GM12892 (cell line): ENCODE results near the gene ANO6.
A peak's percentile ranks its signal among the peaks of the same experiment; 100 is the strongest.
"Not testable (repeated sequence)": the region's sequence is repeated elsewhere in the genome, so short reads cannot be mapped to it uniquely, and the experiment has no call there.

Source experiments
- DNase-seq: peaks from one replicate; pipeline ENCODE4 v3.0.0; 2011; ENCODE audit not compliant: insufficient read length
- FAIRE-seq: peaks from 2 replicates; lab custom pipeline; 2011; peaks lifted over from hg19 to GRCh38; lab: Jason Lieb, UNC
- POLR2A ChIP-seq: IDR thresholded peaks from 2 replicates; pipeline ENCODE4 v1.6.1; 2011; ENCODE audit warnings: low read depth, low read length, control low read depth
- POLR2AphosphoS5 ChIP-seq: IDR thresholded peaks from 2 replicates; pipeline ENCODE4 v1.6.1; 2011; ENCODE audit warnings: low read depth, low read length, control low read depth
- TAF1 ChIP-seq: IDR thresholded peaks from 2 replicates; pipeline ENCODE4 v1.6.1; 2011; ENCODE audit warnings: low read depth, mild to moderate bottlenecking, control low read depth, low read length, borderline replicate concordance

Gene ANO6

GRCh38 chr12:45227316-45228067 lies 11.6 kb downstream of the ANO6 start:
- FAIRE-seq, result no peak
- TF ChIP-seq TAF1 (no peak), POLR2A (no peak), POLR2AphosphoS5 (no peak)

GRCh38 chr12:45231515-45232145 lies 15.7 kb downstream of the ANO6 start:
- DNase-seq, result no peak
- TF ChIP-seq POLR2A, result no peak
- no peak for TF ChIP-seq TAF1
- TF ChIP-seq POLR2AphosphoS5, result no peak
- FAIRE-seq, result no peak

More at GRCh38 chr12:45227316-45228067, 11.6 kb downstream of the ANO6 start:
- DNase-seq, result no peak

GRCh38 chr12:45232146-45232755 lies 16.4 kb downstream of the ANO6 start:
- TF ChIP-seq POLR2AphosphoS5 (no peak), TAF1 (no peak), POLR2A (no peak)
- DNase-seq, result no peak
- no peak for FAIRE-seq

GRCh38 chr12:45232756-45233372 lies 17.0 kb downstream of the ANO6 start:
- FAIRE-seq, result peak; percentile 30
- DNase-seq, result no peak

GRCh38 chr12:45234139-45234865 lies 18.4 kb downstream of the ANO6 start:
- no peak for TF ChIP-seq POLR2A
- TF ChIP-seq TAF1, result no peak
- TF ChIP-seq POLR2AphosphoS5, result no peak
- peak; percentile 48 for FAIRE-seq
- DNase-seq, result no peak

More at GRCh38 chr12:45232756-45233372, 17.0 kb downstream of the ANO6 start:
- TF ChIP-seq POLR2AphosphoS5, result no peak
- TF ChIP-seq POLR2A, result no peak
- no peak for TF ChIP-seq TAF1

- FAIRE-seq, result no peak
- no peak for DNase-seq
Observed at GRCh38 chr12:45235087-45236025, 19.5 kb downstream of the ANO6 start.

GRCh38 chr12:45236383-45236782 lies 20.5 kb downstream of the ANO6 start:
- not testable (repeated sequence) for FAIRE-seq, DNase-seq

More at GRCh38 chr12:45235087-45236025, 19.5 kb downstream of the ANO6 start:
- no peak for TF ChIP-seq POLR2AphosphoS5
- no peak for TF ChIP-seq TAF1
- no peak for TF ChIP-seq POLR2A

- TF ChIP-seq POLR2A, result no peak
- no peak for TF ChIP-seq TAF1
- TF ChIP-seq POLR2AphosphoS5, result no peak
- FAIRE-seq (no peak), DNase-seq (no peak)
Observed at GRCh38 chr12:45242180-45242579, 26.3 kb downstream of the ANO6 start.

- FAIRE-seq (no peak), DNase-seq (no peak)
- TF ChIP-seq POLR2A (no peak), TAF1 (no peak), POLR2AphosphoS5 (no peak)
Observed at GRCh38 chr12:45243963-45244362, 28.1 kb downstream of the ANO6 start.

GRCh38 chr12:45244561-45245343 lies 28.9 kb downstream of the ANO6 start:
- no peak for TF ChIP-seq TAF1
- TF ChIP-seq POLR2A, result no peak
- no peak for TF ChIP-seq POLR2AphosphoS5
- no peak for DNase-seq
- FAIRE-seq, result peak; percentile 73
